ENCODE measurements around the gene KCTD10.
A peak's percentile ranks its signal among the peaks of the same experiment; 100 is the strongest.

KCTD10 gene

DNA sequence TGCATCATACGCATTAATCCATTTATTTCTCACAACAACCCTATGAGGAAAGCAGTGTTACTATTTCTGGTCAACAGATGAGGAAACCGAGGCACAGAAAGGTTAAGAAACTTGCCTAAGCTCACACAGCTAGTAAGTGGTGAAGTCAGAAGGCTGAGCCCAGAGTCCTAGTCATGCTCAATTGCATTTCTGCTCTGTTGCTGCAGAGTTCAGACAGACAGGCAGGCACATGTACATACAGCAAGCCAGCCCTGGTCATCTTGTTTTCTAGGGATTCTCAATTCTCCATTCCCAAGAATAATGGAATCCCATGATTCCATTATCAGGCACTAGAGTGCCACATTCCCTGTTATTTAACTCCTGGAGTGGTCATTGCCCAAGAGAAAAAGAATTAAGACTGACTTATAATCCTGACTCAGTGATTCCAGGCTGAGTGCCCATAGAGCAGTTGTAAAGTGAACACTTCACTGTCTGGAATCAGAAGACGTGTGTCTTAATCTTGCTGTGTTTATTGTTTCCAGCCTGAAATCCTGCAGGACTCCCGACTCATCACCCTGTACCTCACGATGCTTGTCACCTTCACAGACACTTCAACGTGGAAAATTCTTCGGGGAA is 11.1 kb upstream of the KCTD10 start:
- no peak overlapping the region for H3K27ac ChIP-seq
- no peak for TF ChIP-seq ZFX (IDR thresholded peaks at IDR 0.05)
- TF ChIP-seq, protein P1, sequence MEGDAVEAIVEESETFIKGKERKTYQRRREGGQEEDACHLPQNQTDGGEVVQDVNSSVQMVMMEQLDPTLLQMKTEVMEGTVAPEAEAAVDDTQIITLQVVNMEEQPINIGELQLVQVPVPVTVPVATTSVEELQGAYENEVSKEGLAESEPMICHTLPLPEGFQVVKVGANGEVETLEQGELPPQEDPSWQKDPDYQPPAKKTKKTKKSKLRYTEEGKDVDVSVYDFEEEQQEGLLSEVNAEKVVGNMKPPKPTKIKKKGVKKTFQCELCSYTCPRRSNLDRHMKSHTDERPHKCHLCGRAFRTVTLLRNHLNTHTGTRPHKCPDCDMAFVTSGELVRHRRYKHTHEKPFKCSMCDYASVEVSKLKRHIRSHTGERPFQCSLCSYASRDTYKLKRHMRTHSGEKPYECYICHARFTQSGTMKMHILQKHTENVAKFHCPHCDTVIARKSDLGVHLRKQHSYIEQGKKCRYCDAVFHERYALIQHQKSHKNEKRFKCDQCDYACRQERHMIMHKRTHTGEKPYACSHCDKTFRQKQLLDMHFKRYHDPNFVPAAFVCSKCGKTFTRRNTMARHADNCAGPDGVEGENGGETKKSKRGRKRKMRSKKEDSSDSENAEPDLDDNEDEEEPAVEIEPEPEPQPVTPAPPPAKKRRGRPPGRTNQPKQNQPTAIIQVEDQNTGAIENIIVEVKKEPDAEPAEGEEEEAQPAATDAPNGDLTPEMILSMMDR (conservative IDR thresholded peaks at IDR 0.05) = no peak

DNA sequence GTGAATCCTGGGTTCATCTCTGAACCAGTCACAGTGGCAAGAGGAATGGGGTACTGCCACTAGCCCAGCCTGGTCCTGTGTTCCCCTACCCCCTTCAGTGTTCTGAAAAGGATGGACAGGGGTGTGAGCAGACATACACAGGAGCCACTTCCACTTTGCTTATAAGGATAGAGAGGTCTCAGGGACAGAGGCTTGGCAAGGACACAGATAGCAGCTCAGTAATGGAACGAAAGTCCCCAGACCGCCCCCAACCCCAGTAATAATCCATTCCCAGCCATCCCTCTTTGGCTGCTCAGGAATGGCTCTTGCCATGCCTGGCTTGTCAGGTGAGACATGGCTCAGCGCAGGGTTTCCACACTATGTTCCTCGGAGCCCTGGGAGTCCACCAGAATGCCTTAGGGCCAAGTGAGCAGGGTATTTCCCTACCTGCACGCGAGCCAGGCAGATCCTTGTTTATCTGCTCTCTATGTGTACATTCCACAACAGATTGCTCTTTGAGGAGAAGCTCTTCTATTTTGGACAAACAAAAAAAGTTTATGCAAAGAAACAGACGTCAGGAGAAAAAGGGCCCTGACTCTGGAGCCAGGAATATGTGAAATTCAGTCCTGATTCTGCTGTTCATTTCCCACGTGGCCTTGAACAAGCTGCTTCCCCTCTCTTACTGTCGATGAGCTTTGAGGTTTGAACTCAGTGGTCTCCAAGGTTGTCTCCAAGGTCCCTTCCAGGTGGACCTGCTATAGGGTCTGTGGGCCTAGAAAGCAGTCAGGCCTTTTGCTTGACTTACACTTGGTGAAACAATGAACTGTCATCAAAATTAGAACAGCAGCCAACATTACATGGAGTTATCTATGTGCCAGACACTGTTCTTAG is 10.3 kb upstream of the KCTD10 start:
- no peak overlapping the region for H3K27ac ChIP-seq
- TF ChIP-seq, protein P1 (conservative IDR thresholded peaks at IDR 0.05) = no peak
- TF ChIP-seq ZFX (IDR thresholded peaks at IDR 0.05) = no peak

DNA sequence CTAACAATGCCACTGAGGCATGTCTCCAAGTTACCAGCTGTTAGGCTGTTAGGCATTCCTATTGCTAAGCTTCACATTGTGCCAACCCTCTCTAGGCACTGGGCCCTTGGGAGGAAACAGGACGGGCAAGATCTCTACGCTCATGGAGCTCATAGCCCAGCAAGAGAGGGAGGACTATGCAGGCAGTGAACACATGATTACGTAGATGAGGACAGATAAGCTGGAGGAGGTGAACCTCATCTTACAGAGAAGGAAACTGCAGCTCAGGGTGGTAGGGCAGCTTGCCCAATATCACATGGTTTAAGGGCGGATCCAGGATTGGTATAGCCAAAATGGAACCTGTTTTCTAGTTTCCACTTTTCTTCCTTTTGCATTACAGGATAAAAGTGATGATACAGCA is 8.1 kb upstream of the KCTD10 start:
- TF ChIP-seq, protein P1 (conservative IDR thresholded peaks at IDR 0.05) = no peak
- TF ChIP-seq ZFX (IDR thresholded peaks at IDR 0.05) = no peak
- peak overlapping the region; percentile 46 for H3K27ac ChIP-seq

DNA sequence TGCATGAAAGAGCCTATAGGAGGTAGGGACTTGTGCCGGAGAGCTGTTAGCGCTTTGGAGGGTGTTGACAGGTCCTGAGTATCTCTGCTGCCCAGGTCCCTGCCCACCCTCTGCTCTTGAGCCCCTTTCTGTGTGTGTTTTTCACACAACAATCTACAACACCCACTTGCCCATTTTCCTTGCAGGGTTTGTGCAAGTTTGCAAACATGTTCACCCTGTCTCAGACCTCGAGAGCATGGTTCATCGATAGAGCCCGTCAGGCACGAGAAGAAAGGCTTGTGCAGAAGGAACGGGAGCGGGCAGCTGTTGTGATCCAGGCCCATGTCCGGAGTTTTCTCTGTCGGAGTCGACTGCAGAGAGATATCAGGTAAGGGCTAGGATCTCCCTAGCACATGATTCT is 6.2 kb upstream of the KCTD10 start:
- no peak overlapping the region for H3K27ac ChIP-seq
- TF ChIP-seq, protein P1 (conservative IDR thresholded peaks at IDR 0.05) = no peak
- TF ChIP-seq ZFX (IDR thresholded peaks at IDR 0.05) = no peak

DNA sequence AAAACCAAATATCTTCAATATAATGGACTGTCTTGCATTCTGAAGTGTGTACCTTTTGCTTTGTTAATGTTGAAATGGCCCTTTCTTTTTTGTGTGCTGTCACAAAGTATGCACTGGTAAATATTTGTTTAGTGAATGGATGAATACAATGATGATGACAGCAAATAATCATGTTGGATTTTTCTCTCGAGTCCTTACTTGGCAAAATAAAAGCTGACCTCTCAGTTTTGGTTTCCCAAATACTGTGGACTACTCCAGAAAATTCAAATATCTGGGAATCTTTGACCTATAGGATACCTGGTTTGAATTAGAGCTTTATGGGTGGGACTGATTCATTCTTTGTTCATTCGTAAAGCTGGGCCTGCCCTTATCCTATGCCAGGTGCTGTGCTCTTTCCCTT is 5.8 kb upstream of the KCTD10 start:
- H3K27ac ChIP-seq = no peak overlapping the region
- TF ChIP-seq, protein P1 (conservative IDR thresholded peaks at IDR 0.05) = no peak
- TF ChIP-seq ZFX (IDR thresholded peaks at IDR 0.05) = no peak

DNA sequence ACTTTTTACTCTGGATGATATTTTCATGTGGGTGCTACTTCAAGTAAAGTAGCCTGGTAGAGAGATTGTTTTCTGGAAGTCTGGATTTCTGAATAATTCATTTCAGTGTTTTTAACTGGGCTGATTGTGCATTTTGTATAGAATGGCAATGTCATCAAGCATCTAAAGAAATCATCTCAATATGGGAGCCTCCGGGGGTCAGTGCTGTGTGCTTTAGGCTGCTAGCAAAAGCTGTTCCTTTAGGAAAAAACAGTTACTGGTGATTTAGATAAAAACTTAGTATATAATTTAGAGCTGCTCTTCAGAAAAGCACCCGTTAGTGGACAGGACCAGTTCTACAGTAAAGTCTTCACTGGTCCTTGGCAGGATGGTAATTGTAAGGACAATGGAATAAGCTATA is 5.4 kb upstream of the KCTD10 start:
- TF ChIP-seq, protein P1 (conservative IDR thresholded peaks at IDR 0.05) = no peak
- no peak for TF ChIP-seq ZFX (IDR thresholded peaks at IDR 0.05)

DNA sequence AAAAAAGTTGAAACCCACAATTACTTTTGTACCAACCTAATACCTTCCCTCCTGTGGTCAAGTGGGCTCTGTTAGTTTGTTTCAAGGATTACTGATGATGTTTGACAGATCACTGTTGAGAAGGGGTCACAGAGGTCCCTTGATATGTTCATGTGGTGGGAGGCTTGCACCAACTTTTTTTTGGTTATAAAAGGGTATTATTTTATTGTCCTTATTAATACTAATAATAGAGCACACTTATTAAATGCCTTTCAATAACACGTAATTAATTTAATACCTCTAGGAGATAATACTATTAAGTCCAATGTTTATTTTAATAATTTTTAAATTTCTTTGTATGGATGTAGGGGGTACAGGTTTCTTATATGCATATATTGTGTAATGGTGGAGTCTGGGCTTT is 4.8 kb upstream of the KCTD10 start:
- H3K27ac ChIP-seq = no peak overlapping the region
- TF ChIP-seq ZFX (IDR thresholded peaks at IDR 0.05) = no peak
- TF ChIP-seq, protein P1 (conservative IDR thresholded peaks at IDR 0.05) = no peak

More for the DNA sequence above, 5.4 kb upstream of the KCTD10 start:
- H3K27ac ChIP-seq = no peak overlapping the region
